Amniotic stem cell (primary cell): ENCODE measurements around the gene ARFGEF3.
"Not testable (repeated sequence)": the region's sequence is repeated elsewhere in the genome, so short reads cannot be mapped to it uniquely, and the experiment has no call there.

Experiments
- DNase-seq: peaks from one replicate; lab custom pipeline; 2025; lab: John Stamatoyannopoulos, UW

Gene ARFGEF3

DNA sequence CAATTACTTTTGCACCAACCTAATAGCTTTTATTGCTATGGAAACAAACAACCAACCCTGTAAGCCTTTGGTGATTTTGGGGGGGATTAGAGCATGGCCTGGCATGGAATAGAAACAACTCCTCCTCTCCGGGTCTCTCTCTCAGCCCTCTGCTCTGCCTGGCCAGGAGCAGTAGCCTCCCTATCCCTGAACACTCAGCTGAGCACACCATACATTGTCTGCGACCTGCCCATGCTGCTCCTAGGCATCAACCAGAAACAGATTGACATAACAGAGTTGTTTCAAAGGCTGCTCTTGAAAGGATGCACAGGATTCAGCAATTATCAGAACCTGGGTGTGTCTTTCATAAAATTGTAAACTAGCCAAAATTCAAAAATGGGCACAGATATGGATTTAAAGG, 186.1 kb downstream of the ARFGEF3 start:
- DNase-seq = no peak

DNA sequence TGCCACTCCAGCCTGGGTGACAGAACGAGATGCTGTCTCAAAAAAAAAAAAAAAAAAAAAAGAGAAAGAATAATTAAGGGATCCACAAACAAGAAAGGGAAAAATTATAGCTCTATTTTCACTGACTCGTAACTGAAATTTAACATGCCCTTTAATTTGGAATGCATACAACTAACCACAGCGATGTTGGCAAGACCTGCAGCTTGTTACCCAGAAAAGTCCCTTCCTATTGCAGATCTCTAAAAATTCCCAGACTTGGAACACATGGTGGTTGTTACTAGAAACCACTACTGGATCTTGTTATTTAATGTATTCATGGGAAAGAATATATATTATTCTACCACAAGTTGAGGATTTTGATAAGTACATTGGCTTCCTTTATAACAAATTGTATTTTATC, 188.2 kb downstream of the ARFGEF3 start:
- DNase-seq = no peak

DNA sequence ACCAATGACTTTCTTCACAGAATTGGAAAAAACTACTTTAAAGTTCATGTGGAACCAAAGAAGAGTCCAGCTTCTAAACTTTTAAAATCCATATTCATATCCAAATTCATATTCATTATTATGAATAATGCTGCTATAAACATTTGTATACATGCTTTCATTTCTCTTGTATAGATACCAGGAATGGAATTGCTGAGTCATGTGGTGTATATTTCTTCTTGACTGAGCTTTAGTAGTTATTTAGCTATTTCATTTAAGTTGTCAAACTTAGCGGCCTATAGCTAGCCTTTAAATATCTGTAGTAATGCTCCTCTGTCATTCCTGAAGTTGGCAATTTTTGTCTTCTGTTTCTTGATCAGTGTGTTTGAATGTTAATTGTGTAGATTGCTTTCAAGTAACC, 196.2 kb downstream of the ARFGEF3 start:
- no peak for DNase-seq

DNA sequence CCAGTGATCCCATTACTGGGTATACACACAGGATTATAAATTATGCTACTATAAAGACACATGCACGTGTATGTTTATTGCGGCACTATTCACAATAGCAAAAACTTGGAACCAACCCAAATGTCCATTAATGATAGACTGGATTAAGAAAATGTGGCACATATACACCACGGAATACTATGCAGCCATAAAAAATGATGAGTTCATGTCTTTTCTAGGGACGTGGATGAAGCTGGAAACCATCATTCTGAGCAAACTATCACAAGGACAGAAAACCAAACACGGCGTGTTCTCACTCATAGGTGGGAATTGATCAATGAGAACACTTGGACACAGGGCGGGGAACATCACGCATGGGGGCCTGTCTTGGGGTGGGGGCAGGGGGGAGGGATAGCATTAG, 206.9 kb downstream of the ARFGEF3 start:
- DNase-seq = not testable (repeated sequence)

DNA sequence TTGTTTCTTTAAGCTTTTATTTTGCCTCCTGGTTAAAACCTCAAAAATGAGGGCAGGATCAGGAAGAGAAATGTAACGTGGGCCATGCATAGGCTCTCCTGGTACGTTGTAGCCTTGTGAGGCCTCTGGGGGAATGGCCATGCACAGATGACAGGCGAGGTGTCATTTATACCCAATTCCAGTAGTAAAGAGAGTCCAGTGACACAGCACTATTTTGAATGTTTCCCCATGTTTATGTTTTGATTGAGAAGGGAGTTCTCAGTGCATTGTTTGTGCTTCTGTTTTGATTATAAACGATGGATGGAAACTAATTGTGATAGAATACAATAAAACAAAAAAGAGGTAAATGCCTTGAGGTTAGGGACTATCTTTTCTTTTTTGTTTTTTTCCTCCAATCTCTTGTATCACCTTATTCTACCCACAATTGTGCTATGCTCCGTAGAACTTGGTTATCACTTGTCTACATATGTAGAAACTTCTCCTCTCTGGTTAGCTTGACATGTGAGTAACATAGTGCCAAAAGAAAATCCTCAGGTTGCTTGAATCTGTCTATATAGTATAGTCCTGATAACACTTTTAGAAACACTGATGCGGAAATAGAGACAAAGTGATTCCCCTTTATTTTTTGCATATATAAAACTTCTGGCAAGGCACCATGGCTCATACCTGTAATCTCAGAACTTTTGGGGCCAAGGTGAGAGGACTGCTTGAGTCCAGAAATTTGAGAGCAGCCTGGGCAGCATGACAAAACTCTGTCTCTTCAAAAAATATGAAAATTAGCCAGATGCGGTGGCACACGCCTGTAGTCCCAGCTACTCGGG, 209.1 kb downstream of the ARFGEF3 start:
- no peak for DNase-seq

DNA sequence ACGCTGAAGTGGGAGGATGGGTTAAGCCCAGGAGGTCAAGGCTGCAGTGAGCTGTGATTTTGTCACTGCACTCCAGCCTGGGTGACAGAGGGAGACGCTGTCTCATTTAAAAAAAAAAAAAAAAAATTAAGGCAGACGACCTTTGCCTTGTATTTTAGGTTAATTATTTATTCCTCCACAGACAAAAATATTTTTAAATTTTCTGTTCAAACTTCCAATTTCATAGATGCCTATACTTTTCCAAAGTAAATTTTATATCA, 209.6 kb downstream of the ARFGEF3 start:
- no peak for DNase-seq

DNA sequence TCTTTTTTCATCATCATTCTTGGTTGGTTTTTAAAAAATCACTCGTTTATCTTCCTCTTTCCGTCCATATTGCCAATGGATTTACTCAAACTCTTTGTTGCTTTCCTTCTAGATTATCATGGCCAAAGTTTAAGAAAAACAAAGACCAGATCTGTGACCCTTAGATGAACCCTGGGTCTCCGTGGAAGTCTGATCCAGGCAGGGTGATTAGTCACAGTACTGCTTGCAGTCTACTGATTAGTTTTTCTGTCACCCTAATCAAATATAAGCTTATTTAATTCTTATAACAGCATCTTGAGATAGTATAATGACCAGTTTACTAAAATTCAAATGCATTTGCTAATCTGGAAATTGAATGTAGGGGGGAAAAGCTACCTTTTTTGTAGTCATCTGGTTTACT, 210.0 kb downstream of the ARFGEF3 start:
- no peak for DNase-seq

DNA sequence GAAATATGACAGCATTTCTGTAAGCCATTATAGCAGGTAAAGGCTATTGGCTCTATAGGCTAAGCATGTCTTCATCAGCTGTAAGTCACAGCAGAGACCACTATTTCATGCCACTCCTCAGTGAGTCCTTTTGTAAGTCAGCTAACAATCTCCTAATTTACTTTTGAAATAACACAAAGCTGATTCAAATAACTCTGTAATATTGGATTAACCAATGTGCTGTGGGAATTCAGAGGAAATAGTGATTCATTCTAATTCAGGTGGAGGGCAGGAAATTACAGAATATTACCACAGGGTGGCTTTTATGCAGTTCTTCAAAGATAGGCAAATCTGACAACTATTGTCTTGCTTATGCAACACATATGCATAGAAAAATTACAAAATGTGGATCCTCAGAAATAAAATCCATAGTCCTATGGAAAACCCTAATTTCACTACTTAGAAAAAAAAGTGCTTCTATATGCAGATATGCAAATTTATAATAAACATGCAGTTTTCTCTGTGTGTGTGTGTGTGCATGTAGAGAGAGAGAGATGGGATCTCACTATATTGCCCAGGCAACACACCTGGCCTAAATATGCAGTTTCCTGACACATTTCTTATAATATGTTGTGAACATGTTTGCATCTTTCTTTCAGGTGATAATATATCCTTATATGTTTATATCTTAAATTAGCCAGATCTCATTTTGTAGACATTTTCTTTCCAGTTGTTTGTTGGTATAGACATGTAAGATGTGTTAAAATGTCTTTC, 211.1 kb downstream of the ARFGEF3 start:
- no peak for DNase-seq

DNA sequence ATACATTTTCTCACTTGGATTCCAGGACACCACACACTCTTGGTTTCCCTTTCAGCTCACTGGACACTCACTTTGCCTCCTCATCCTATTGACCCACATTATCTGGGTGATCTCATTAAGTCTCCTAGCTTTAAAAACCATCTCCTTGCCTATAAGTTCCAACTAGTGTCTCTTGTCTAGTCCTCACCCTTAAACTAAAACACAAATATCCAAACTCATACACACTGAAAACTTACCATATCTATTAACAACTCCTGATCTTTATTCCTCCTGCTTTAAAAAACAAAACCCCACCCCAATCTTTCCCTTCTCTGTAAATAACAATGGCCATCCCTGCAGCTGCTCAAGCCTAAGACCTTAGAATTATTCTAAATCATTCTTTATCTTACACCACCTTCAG, 212.5 kb downstream of the ARFGEF3 start:
- DNase-seq = no peak

DNA sequence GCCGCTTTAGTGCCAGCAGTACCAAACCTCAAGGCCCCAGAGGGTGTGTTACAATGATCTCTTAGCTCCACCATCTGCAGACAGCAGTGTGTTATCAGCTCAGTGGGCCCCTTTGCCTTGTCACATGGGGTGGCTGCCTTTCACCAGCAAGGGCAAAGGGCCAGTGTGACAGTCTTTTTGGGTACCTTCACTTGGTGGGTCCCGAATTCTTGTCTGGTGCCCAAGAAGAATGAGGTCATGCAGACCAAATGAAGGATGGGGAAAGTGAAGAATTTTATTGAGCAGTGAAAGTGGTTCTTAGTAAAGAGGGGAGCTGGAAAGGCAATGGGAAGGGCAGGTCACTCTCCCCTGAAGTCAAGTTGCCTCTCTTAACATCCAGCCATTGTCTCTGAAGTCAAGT, 213.1 kb downstream of the ARFGEF3 start:
- no peak for DNase-seq

DNA sequence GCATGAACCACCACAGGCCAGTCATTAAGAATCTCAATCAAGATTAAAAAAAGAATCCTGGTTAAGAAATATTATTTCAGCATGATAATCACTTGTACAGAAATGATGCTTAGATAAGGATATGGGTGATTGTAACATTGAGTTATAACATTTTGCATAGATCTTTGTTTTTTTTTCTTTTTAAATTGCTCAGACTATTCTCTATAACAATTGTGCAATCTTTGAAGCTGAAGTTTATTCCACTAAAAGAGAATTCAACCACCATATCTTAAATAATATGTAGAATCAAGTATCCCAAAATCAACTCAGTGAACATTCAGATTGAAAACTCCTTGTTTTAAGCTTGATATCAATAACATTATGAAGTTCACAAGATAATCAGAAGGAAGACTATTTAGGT, 215.3 kb downstream of the ARFGEF3 start:
- DNase-seq = no peak

DNA sequence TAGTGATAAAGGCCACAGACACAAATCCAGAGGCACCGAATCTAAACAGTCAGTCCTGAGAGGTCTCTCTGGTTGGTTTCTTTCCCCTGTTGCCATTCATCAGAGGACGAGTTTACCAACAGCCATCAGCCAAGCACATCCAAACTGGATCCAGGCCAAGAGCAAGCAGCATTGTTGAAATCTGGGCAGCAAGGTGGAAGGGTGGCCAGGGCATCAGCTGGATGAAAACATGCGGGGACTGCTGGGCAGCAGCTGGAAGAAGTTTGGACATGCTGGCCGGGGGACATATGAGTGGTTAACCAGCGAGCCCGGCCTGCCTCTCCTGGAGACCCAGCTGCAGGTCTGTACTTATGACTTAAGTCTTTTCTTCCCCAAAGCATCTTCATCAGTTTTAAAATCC, 216.1 kb downstream of the ARFGEF3 start, which contains the start of gene SMIM28:
Gene SMIM28, plus strand, starts transcription at position 62 of the 400 bp plus-strand sequence. Its CDS starts 168 bp downstream, at position 230.
- DNase-seq = no peak

DNA sequence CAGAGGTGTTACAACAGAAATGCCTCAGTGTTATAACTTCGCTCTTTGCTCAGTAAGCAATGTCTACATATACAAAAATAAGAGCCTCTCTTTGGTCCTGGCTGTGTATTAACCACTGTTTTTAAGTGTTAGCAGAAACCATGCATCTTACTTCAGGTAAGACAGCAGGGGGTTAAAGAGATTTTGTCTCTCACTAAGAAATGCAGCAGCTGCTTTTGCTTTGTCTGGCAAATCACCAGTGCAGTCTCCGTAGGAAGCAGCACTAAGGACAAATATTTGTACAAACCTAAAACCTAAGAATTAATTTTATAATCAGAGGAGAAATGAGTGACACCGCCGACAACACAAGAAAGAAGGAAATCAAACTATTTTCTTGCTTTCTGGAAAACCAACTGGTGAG, 216.7 kb downstream of the ARFGEF3 start:
- DNase-seq = no peak

DNA sequence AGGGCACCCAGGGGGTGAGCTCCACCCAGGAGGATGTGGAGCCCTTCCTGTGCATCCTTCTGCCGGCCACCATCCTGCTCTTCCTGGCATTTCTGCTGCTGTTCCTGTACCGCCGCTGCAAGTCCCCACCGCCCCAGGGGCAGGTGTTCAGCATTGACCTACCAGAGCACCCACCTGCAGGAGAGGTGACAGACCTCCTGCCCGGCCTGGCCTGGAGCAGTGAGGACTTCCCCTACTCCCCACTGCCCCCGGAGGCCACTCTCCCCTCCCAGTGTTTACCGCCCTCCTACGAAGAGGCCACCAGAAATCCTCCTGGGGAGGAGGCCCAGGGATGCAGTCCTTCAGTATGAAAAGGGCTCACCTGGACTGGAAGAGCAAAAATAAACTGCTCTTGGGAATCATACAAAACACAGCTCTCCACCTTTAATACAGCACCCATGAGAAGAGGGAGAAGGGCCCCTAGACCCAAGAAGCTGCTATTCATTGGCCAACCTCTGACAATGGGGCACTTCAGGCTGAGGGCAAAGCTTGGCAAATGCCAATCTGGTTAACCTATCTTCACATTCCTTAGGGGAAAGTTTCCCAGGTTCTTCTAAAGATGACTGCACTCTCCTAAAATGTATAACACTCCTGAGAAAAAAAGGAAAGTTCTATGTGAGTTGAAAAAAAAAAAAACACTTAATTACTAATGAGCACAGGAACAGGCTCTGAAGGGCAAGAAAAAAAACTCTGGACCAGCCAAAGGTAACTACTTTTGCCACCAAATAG, 220.9 kb downstream of the ARFGEF3 start:
- DNase-seq = no peak

DNA sequence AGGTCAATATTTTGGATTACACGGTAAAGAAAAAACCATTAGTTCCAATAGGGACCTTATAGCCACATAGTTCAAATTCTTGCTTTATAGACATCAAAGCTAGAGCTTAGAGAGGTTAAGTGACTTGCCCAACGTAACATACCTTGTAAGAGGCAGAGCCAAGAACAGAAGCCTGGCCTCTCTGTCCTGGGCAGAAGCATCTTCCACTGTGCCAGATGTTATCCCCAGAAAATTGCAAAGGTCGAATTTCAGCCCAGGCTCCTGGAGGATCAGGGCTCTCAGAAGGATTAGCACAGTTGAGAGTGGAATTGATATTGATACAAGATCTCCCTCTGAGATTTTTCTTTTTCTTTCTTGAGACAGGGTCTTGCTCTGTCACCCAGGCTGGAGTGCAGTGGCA, 222.0 kb downstream of the ARFGEF3 start:
- no peak for DNase-seq

DNA sequence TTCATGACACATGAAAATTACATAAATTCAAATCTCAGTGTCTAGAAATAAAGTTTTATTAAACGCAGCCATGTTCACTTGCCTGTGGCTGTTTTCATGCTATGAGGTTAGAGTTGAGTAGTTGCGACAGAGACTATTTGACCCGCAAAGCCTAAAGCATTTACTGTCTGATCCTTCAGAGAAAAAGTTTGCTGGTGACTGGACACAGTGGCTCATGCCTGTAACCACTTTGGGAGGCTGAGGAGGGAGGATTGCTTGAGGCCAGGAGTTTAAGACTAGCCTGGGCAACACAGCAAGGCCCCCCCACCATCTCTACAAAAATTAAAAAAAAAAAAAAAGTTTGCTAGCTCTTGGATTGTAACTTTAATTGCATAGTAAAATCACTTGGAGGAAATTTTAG, 225.2 kb downstream of the ARFGEF3 start:
- DNase-seq = no peak

DNA sequence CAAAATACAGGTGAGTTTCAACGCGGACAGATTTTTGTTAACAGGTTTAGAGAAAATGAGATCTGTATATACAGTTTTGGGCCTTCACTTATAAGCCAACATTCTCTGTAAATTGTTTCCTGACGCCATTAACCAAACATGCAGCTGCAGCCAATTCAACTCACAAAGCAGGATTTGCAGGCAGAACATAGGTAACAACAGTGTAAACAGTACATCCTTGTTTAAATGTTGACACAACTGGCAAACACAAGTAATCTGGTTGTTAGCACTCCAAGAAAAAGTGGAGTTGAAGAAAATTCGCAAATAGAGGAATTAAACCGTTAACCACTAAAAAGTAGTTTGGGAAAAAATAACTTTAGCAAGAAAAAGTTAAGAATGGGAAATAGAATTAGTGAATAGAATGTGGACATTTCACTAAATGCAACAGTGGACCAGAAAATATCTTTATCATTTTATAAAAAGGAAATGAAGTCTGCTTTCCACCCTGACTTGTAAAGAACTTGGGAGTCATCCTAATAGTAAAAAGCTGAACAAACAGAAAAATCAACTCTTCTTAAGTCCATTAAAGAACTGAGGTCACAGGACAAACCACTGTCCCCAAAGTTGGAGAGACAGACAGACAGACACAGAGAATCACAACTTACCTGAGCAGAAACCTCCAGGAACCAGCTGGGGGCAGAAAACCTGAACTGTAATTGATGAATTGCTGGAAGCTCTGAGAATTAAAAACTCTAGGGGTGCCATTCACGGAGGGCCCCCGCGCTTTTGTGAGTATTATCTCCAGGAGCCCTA, 226.0 kb downstream of the ARFGEF3 start:
- no peak for DNase-seq

DNA sequence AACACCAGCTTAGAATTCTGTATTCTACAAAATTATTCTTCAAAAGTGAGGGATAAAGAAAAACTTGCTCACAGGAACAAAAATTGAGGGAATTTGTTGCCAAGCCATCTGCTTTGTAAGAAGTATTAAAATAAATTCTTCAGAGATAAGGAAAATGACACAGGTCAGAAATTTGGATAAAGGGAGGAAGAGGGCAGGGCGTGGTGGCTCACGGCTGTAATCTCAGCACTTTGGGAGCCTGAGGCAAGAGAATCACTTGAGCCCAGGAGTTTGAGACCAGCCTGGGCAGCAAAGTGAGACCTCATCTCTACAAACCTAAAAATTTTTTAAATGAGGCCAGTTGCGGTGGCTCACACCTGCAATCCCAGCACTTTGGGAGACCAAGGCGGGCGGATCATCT, 227.8 kb downstream of the ARFGEF3 start:
- DNase-seq = no peak
